ENCODE data around the gene STAMBPL1.
A peak's percentile ranks its signal among the peaks of the same experiment; 100 is the strongest.

The STAMBPL1 gene

GRCh38 chr10:88893611-88894010, 13.6 kb downstream of the STAMBPL1 start:
- no peak for DNase-seq (ENCODE audit: low read depth in 2 of 2)

GRCh38 chr10:88895250-88895649, 15.2 kb downstream of the STAMBPL1 start:
- no peak for DNase-seq (ENCODE audit: low read depth in 2 of 2)

- no peak for DNase-seq (ENCODE audit: low read depth in 2 of 2)
These were observed 16.4 kb downstream of the STAMBPL1 start for GRCh38 chr10:88896372-88896993.

GRCh38 chr10:88896994-88897853, 17.2 kb downstream of the STAMBPL1 start:
- DNase-seq (ENCODE audit: low read depth in 2 of 2) = peak in 1 of 2 donors; percentile 14

- DNase-seq (ENCODE audit: low read depth in 2 of 2) = no peak
These were observed 18.7 kb downstream of the STAMBPL1 start for GRCh38 chr10:88898727-88899126.

- DNase-seq (ENCODE audit: low read depth in 2 of 2) = no peak
These were observed 19.8 kb downstream of the STAMBPL1 start for GRCh38 chr10:88899886-88900285.

GRCh38 chr10:88901206-88901983, 21.4 kb downstream of the STAMBPL1 start:
- no peak for DNase-seq (ENCODE audit: low read depth in 2 of 2)

- no peak for DNase-seq (ENCODE audit: low read depth in 2 of 2)
These were observed 22.1 kb downstream of the STAMBPL1 start for GRCh38 chr10:88901984-88902789.

- DNase-seq (ENCODE audit: low read depth in 2 of 2) = no peak
These were observed 23.7 kb downstream of the STAMBPL1 start for GRCh38 chr10:88903715-88904114.

GRCh38 chr10:88906921-88907320, 26.9 kb downstream of the STAMBPL1 start:
- no peak for DNase-seq (ENCODE audit: low read depth in 2 of 2)

- DNase-seq (ENCODE audit: low read depth in 2 of 2) = no peak
These were observed 28.1 kb downstream of the STAMBPL1 start for GRCh38 chr10:88908194-88908593.

- DNase-seq (ENCODE audit: low read depth in 2 of 2) = no peak
These were observed 31.1 kb downstream of the STAMBPL1 start for GRCh38 chr10:88911116-88911515.

GRCh38 chr10:88911851-88912250, 31.8 kb downstream of the STAMBPL1 start:
- DNase-seq (ENCODE audit: low read depth in 2 of 2) = no peak

GRCh38 chr10:88913127-88913526, 33.1 kb downstream of the STAMBPL1 start:
- DNase-seq (ENCODE audit: low read depth in 2 of 2) = no peak

GRCh38 chr10:88913788-88914187, 33.7 kb downstream of the STAMBPL1 start:
- no peak for DNase-seq (ENCODE audit: low read depth in 2 of 2)

- DNase-seq (ENCODE audit: low read depth in 2 of 2) = no peak
These were observed 35.7 kb downstream of the STAMBPL1 start for GRCh38 chr10:88915781-88916180.

- DNase-seq (ENCODE audit: low read depth in 2 of 2) = no peak
These were observed 36.2 kb downstream of the STAMBPL1 start for GRCh38 chr10:88916231-88916630.

GRCh38 chr10:88916986-88917385, 36.9 kb downstream of the STAMBPL1 start:
- no peak for DNase-seq (ENCODE audit: low read depth in 2 of 2)

- DNase-seq (ENCODE audit: low read depth in 2 of 2) = no peak
These were observed 38.3 kb downstream of the STAMBPL1 start for GRCh38 chr10:88918191-88918905.

GRCh38 chr10:88919041-88919440, 39.0 kb downstream of the STAMBPL1 start:
- DNase-seq (ENCODE audit: low read depth in 2 of 2) = no peak

- DNase-seq (ENCODE audit: low read depth in 2 of 2) = no peak
These were observed 40.2 kb downstream of the STAMBPL1 start for GRCh38 chr10:88920198-88920597.
